ENCODE results near the gene ABL2. TPM values are rescaled to one million over a fixed set of nuclear protein-coding genes. Genes with fewer than 3 reads are reported as not detected.

Gene ABL2
- total and polyA plus RNA-seq, 9 of the 15 experiments (the other 6 are each of a cell fraction or from before 2014, with no cell fraction given) = 1.4 to 15.0 (median 8.6) TPM

- TF ChIP-seq, protein P1, sequence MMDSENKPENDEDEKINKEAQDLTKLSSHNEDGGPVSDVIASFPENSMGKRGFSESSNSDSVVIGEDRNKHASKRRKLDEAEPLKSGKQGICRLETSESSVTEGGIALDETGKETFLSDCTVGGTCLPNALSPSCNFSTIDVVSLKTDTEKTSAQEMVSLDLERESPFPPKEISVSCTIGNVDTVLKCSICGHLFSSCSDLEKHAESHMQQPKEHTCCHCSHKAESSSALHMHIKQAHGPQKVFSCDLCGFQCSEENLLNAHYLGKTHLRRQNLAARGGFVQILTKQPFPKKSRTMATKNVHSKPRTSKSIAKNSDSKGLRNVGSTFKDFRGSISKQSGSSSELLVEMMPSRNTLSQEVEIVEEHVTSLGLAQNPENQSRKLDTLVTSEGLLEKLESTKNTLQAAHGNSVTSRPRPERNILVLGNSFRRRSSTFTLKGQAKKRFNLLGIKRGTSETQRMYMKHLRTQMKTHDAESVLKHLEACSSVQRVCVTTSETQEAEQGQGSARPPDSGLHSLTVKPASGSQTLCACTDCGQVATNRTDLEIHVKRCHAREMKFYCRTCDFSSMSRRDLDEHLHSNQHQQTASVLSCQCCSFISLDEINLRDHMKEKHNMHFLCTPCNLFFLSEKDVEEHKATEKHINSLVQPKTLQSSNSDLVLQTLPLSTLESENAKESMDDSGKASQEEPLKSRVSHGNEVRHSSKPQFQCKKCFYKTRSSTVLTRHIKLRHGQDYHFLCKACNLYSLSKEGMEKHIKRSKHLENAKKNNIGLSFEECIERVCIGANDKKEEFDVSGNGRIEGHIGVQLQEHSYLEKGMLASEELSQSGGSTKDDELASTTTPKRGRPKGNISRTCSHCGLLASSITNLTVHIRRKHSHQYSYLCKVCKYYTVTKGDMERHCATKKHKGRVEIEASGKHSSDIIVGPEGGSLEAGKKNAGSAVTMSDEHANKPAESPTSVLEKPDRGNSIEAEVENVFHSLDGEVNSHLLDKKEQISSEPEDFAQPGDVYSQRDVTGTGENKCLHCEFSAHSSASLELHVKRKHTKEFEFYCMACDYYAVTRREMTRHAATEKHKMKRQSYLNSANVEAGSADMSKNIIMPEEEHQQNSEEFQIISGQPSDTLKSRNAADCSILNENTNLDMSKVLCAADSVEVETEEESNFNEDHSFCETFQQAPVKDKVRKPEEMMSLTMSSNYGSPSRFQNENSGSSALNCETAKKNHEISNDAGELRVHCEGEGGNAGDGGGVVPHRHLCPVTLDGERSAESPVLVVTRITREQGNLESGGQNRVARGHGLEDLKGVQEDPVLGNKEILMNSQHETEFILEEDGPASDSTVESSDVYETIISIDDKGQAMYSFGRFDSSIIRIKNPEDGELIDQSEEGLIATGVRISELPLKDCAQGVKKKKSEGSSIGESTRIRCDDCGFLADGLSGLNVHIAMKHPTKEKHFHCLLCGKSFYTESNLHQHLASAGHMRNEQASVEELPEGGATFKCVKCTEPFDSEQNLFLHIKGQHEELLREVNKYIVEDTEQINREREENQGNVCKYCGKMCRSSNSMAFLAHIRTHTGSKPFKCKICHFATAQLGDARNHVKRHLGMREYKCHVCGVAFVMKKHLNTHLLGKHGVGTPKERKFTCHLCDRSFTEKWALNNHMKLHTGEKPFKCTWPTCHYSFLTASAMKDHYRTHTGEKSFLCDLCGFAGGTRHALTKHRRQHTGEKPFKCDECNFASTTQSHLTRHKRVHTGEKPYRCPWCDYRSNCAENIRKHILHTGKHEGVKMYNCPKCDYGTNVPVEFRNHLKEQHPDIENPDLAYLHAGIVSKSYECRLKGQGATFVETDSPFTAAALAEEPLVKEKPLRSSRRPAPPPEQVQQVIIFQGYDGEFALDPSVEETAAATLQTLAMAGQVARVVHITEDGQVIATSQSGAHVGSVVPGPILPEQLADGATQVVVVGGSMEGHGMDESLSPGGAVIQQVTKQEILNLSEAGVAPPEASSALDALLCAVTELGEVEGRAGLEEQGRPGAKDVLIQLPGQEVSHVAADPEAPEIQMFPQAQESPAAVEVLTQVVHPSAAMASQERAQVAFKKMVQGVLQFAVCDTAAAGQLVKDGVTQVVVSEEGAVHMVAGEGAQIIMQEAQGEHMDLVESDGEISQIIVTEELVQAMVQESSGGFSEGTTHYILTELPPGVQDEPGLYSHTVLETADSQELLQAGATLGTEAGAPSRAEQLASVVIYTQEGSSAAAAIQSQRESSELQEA (IDR thresholded peaks at IDR 0.05; ENCODE audit: low read depth) = no peak
- TF ChIP-seq TBP (optimal IDR thresholded peaks at IDR 0.05; ENCODE audit: low read depth, low read length) (peak; percentile 66), ILF3 (IDR thresholded peaks at IDR 0.05; ENCODE audit: borderline replicate concordance) (no peak), THRAP3 (IDR thresholded peaks at IDR 0.05; ENCODE audit: borderline replicate concordance) (no peak), HINFP (tag; conservative IDR thresholded peaks at IDR 0.05; ENCODE audit: low read depth) (no peak), TFAM (CRISPR knock-in tag; conservative IDR thresholded peaks at IDR 0.05) (no peak), RBM22 (IDR thresholded peaks at IDR 0.05; ENCODE audit: low read depth, low read length, poor library complexity, severe bottlenecking) (peak; percentile 98), E2F4 (CRISPR knock-in tag; IDR thresholded peaks at IDR 0.05; ENCODE audit: low read depth) (no peak; the same call in none of the 2 replicates), ZNF124 (CRISPR knock-in tag; IDR thresholded peaks at IDR 0.05) (no peak), POLR2A (conservative IDR thresholded peaks at IDR 0.05) (peak; percentile 88), HMGXB4 (CRISPR knock-in tag; IDR thresholded peaks at IDR 0.05) (peak; percentile 86)
Observed at GRCh38 chr1:179081687-179082332, 147.7 kb downstream of the ABL2 start, which contains the start of gene TOR3A (continued).
